ENCODE results near the gene SSBP1. TPM values are rescaled to one million over a fixed set of nuclear protein-coding genes. Genes with fewer than 3 reads are reported as not detected.

Gene SSBP1, protein sequence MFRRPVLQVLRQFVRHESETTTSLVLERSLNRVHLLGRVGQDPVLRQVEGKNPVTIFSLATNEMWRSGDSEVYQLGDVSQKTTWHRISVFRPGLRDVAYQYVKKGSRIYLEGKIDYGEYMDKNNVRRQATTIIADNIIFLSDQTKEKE
- polyA plus RNA-seq (2011; rRNA removed) (237 and 368 TPM in 2 replicates), polyA plus RNA-seq (2017; fragmentation: RNase III; extraction: RNeasy Plus Mini Kit Qiagen cat#74134 plus additional on column Dnase treatment) (430 to 464 TPM (median 453 TPM) in 3 replicates), polyA minus RNA-seq (2011; rRNA and poly(A)+ RNA removed) (45.7 and 51.1 TPM in 2 replicates)
- 118 and 164 TPM in 2 replicates for polyA plus RNA-seq (2012; cell fraction: cytosol; rRNA removed)
- 42.8 and 64.9 TPM in 2 replicates for polyA plus RNA-seq (2012; cell fraction: nucleus; rRNA removed)

DNA sequence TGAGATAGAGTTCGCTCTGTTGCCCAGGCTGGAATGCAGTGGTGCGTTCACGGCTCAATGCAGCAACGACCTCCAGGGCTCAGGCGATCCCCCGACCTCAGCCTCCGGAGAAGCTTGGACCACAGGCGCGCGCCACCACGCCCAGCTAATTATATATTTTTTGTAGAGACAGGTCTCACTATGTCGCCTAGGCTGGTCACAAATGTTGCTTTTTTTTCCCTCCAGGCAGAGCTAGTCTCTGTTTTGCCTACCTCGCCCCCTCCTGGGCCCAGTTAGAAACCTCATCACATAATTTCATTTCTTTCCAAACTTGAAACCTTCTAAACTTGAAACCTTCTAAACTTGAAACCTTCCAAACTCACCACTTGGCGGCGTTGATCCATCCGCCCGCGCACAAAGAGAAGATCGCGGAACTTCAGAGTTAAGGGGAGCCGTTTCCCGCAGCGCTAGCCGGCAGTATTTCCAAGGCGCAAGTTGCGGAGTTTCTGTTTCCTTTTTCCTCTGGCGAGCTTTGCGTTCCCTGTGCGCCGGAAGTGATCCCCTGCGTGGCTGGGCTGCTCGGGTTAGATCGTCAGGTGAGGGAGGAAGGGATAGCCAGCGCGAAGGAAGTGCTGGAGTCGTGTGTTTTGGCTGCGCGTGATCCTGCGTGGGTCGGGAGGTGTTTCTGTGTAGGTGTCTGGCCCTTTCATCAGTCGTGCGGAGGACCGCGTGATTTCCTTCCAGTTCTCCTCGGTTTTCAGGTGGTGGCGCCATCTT lies at the start of gene SSBP1:
Gene SSBP1, plus strand, starts transcription at position 523 of the 756 bp plus-strand sequence. CDS start 809 bp downstream, outside the sequence.
- peak within 1 kb of the TSS; percentile 88 to 92 for H3K27ac ChIP-seq
- no peaks in the 10 kb centered on the region for H3K9me3 ChIP-seq
- peaks cover 23% of the 10 kb centered on the region; the same call in 2 of the 3 replicates for H3K4me1 ChIP-seq
- peak; percentile 85 to 98 for DNase-seq (ENCODE audit: low read depth in 1 of 2, low spot score in 1 of 2)
- CTCF ChIA-PET = interaction anchor here (0.6 to 4.2 kb wide), 35 partner anchors 9 to 722 kb away, joined by 3 to 30 read pairs (median 6); partner anchors contain the start of genes DENND11, MRPS33 and WEE2
- peak within 1 kb of the TSS; percentile 85 for H3K4me3 ChIP-seq
- POLR2A ChIA-PET = interaction anchor here (0.5 to 1.8 kb wide), 16 partner anchors 10 to 723 kb away, joined by 3 to 16 read pairs (median 6); partner anchors contain the start of genes AGK, DENND11 and MRPS33
- peak; percentile 78 for FAIRE-seq
- 2% methylated on average over 45 of the region's 46 CpGs for WGBS (ENCODE audit: missing lambda C conversion rate)
- peak within 1 kb of the TSS; percentile 85 for H3K4me2 ChIP-seq
- ATAC-seq = peak; percentile 96 to 98
- TF ChIP-seq JUN (IDR thresholded peaks at IDR 0.05) (peak; percentile 91 to 97), KDM5A (IDR thresholded peaks at IDR 0.05) (peak; percentile 83), ZFP36 (IDR thresholded peaks at IDR 0.05; ENCODE audit: borderline replicate concordance, partially characterized antibody) (no peak), HEYL (CRISPR knock-in tag; IDR thresholded peaks at IDR 0.05) (no peak), GATA3 (IDR thresholded peaks at IDR 0.05; ENCODE audit: borderline replicate concordance) (peak; percentile 59; the same call in 1 of the 2 replicates), FOXS1 (CRISPR knock-in tag; IDR thresholded peaks at IDR 0.05) (0 out of 2 replicates have a peak, but pooled peaks have one; percentile 47), POLR2A (IDR thresholded peaks at IDR 0.05; ENCODE audit: low read length) (peak; percentile 92), EHMT2 (IDR thresholded peaks at IDR 0.05; ENCODE audit: low read depth) (no peak), EHF (CRISPR knock-in tag; IDR thresholded peaks at IDR 0.05) (peak; percentile 65; the same call in 1 of the 2 replicates), KDM1A (IDR thresholded peaks at IDR 0.05; ENCODE audit: low read depth) (0 out of 2 replicates have a peak, but pooled peaks have one; percentile 16), PHF8 (IDR thresholded peaks at IDR 0.05; ENCODE audit: borderline replicate concordance, low read depth) (peak; percentile 97; the same call in 1 of the 2 replicates), MYC (IDR thresholded peaks at IDR 0.05; ENCODE audit: borderline replicate concordance, low read length) (peak; percentile 84), TP53 (CRISPR knock-in tag; IDR thresholded peaks at IDR 0.05) (0 out of 2 replicates have a peak, but pooled peaks have one; percentile 32), RCOR1 (IDR thresholded peaks at IDR 0.05; ENCODE audit: low read depth, low read length) (no peak), SMC3 (IDR thresholded peaks at IDR 0.05) (peak; percentile 87), TFCP2L1 (CRISPR knock-in tag; IDR thresholded peaks at IDR 0.05) (no peak), NPAS2 (CRISPR knock-in tag; IDR thresholded peaks at IDR 0.05; ENCODE audit: borderline replicate concordance) (no peak), CHD4 (IDR thresholded peaks at IDR 0.05; ENCODE audit: borderline replicate concordance) (no peak), FOSB (CRISPR knock-in tag; IDR thresholded peaks at IDR 0.05) (no peak), MAZ (IDR thresholded peaks at IDR 0.05; ENCODE audit: borderline replicate concordance, low read depth, low read length) (no peak), CEBPB (IDR thresholded peaks at IDR 0.05) (peak in 1 of 2 experiments; percentile 63; a peak in 2 of 4 replicates), ZNF302 (CRISPR knock-in tag; IDR thresholded peaks at IDR 0.05) (no peak), RAD21 (conservative IDR thresholded peaks at IDR 0.05 in 1 of 2, IDR thresholded peaks at IDR 0.05 in 1 of 2) (peak; percentile 57 to 77), RFX5 (IDR thresholded peaks at IDR 0.05) (0 out of 2 replicates have a peak, but pooled peaks have one; percentile 11)
- TF ChIP-seq, protein P1, sequence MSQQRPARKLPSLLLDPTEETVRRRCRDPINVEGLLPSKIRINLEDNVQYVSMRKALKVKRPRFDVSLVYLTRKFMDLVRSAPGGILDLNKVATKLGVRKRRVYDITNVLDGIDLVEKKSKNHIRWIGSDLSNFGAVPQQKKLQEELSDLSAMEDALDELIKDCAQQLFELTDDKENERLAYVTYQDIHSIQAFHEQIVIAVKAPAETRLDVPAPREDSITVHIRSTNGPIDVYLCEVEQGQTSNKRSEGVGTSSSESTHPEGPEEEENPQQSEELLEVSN (IDR thresholded peaks at IDR 0.05; ENCODE audit: borderline replicate concordance, low read depth) = 0 out of 2 replicates have a peak, but pooled peaks have one; percentile 41
- TF ChIP-seq, protein P2, sequence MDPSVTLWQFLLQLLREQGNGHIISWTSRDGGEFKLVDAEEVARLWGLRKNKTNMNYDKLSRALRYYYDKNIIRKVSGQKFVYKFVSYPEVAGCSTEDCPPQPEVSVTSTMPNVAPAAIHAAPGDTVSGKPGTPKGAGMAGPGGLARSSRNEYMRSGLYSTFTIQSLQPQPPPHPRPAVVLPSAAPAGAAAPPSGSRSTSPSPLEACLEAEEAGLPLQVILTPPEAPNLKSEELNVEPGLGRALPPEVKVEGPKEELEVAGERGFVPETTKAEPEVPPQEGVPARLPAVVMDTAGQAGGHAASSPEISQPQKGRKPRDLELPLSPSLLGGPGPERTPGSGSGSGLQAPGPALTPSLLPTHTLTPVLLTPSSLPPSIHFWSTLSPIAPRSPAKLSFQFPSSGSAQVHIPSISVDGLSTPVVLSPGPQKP (IDR thresholded peaks at IDR 0.05; ENCODE audit: low read depth, low read length) = peak; percentile 49; the same call in 1 of the 2 replicates
- TF ChIP-seq, protein P3, sequence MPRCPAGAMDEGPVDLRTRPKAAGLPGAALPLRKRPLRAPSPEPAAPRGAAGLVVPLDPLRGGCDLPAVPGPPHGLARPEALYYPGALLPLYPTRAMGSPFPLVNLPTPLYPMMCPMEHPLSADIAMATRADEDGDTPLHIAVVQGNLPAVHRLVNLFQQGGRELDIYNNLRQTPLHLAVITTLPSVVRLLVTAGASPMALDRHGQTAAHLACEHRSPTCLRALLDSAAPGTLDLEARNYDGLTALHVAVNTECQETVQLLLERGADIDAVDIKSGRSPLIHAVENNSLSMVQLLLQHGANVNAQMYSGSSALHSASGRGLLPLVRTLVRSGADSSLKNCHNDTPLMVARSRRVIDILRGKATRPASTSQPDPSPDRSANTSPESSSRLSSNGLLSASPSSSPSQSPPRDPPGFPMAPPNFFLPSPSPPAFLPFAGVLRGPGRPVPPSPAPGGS (IDR thresholded peaks at IDR 0.05) = peak; percentile 75; the same call in 2 of the 3 replicates
- TF ChIP-seq, protein P4, sequence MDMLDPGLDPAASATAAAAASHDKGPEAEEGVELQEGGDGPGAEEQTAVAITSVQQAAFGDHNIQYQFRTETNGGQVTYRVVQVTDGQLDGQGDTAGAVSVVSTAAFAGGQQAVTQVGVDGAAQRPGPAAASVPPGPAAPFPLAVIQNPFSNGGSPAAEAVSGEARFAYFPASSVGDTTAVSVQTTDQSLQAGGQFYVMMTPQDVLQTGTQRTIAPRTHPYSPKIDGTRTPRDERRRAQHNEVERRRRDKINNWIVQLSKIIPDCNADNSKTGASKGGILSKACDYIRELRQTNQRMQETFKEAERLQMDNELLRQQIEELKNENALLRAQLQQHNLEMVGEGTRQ (IDR thresholded peaks at IDR 0.05) = 0 out of 2 replicates have a peak, but pooled peaks have one; percentile 9
- TF ChIP-seq, protein P5, sequence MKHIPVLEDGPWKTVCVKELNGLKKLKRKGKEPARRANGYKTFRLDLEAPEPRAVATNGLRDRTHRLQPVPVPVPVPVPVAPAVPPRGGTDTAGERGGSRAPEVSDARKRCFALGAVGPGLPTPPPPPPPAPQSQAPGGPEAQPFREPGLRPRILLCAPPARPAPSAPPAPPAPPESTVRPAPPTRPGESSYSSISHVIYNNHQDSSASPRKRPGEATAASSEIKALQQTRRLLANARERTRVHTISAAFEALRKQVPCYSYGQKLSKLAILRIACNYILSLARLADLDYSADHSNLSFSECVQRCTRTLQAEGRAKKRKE (CRISPR knock-in tag; IDR thresholded peaks at IDR 0.05; ENCODE audit: low read depth) = no peak
- TF ChIP-seq, protein P6, sequence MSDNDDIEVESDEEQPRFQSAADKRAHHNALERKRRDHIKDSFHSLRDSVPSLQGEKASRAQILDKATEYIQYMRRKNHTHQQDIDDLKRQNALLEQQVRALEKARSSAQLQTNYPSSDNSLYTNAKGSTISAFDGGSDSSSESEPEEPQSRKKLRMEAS (IDR thresholded peaks at IDR 0.05) = peak; percentile 96
- TF ChIP-seq, protein P7, sequence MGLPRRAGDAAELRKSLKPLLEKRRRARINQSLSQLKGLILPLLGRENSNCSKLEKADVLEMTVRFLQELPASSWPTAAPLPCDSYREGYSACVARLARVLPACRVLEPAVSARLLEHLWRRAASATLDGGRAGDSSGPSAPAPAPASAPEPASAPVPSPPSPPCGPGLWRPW (IDR thresholded peaks at IDR 0.05) = no peak
